ENCODE measurements around the gene COP1.

- no peak for TF ChIP-seq EZH2 (IDR thresholded peaks at IDR 0.05; ENCODE audit: borderline replicate concordance, insufficient read depth, low read depth, low read length, poor library complexity, severe bottlenecking)
- TF ChIP-seq, protein P1, sequence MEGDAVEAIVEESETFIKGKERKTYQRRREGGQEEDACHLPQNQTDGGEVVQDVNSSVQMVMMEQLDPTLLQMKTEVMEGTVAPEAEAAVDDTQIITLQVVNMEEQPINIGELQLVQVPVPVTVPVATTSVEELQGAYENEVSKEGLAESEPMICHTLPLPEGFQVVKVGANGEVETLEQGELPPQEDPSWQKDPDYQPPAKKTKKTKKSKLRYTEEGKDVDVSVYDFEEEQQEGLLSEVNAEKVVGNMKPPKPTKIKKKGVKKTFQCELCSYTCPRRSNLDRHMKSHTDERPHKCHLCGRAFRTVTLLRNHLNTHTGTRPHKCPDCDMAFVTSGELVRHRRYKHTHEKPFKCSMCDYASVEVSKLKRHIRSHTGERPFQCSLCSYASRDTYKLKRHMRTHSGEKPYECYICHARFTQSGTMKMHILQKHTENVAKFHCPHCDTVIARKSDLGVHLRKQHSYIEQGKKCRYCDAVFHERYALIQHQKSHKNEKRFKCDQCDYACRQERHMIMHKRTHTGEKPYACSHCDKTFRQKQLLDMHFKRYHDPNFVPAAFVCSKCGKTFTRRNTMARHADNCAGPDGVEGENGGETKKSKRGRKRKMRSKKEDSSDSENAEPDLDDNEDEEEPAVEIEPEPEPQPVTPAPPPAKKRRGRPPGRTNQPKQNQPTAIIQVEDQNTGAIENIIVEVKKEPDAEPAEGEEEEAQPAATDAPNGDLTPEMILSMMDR (IDR thresholded peaks at IDR 0.05), result no peak
Observed at GRCh38 chr1:176144526-176144925, 62.6 kb downstream of the COP1 start.
